Endothelial cell of umbilical vein (primary cell): ENCODE results near the gene UBD. TPM values are rescaled to one million over a fixed set of nuclear protein-coding genes. Genes with fewer than 3 reads are reported as not detected.

ENCODE experiments used
- BruUV-seq: library from RNA; stranded (reverse); fragments of 400-500 nt; replicated peaks from 2 replicates; lab custom pipeline; 2021; lab: Mats Ljungman, UMichigan
- CTCF ChIA-PET: fragments of 300-600, 350-600 bp; sonication (Branson Sonifier 250); formaldehyde crosslinking; loops from one replicate; lab custom pipeline; 2021; ENCODE audit warnings: antibody characterized with exemption, inconsistent platforms; lab: Charles Lee
- POLR2A ChIA-PET: fragments of 300-600, 350-600 bp; sonication (Branson Sonifier 250); formaldehyde crosslinking; loops from one replicate; lab custom pipeline; 2021; ENCODE audit warnings: antibody characterized with exemption, inconsistent platforms; lab: Charles Lee
- DNase-seq: peaks from one replicate; pipeline ENCODE4 v3.0.0-alpha.2; 2011; ENCODE audit warnings: low read depth, low spot score
- FAIRE-seq: peaks from 2 replicates; lab custom pipeline; 2011; peaks lifted over from hg19 to GRCh38; lab: Jason Lieb, UNC
- H2AFZ ChIP-seq: 2 replicates; pipeline ENCODE4 v1.6.0; 2012; ENCODE audit warnings: low read depth, low read length, control low read depth, inconsistent platforms
- H3K27ac ChIP-seq: 2 replicates; pipeline ENCODE4 v1.5.1; 2011; ENCODE audit warnings: low read depth, mild to moderate bottlenecking, control low read depth, low read length, moderate library complexity; ENCODE audit not compliant: insufficient read depth
- H3K27me3 ChIP-seq, 2 experiments: 2 replicates each; pipeline versions ENCODE4 v1.6.0 to v1.6.1; 2011; ENCODE audit warnings: low read length in 2 of 2, mixed read lengths in 1 of 2; ENCODE audit not compliant: control insufficient read depth in 2 of 2, insufficient read depth in 2 of 2
- H3K36me3 ChIP-seq, 2 experiments: 2 replicates in 1 of 2; 3 replicates in 1 of 2; pipeline ENCODE4 v1.5.1; 2011; ENCODE audit warnings: low read length in 2 of 2, mild to moderate bottlenecking in 1 of 2, moderate library complexity in 1 of 2; ENCODE audit not compliant: control insufficient read depth in 2 of 2, insufficient read depth in 2 of 2; ENCODE audit errors: extremely low read depth in 1 of 2
- H3K4me1 ChIP-seq: 3 replicates; pipeline ENCODE4 v1.5.1; 2011; ENCODE audit warnings: mild to moderate bottlenecking, low read length; ENCODE audit not compliant: control insufficient read depth, insufficient read depth; ENCODE audit errors: extremely low read depth
- H3K4me2 ChIP-seq: 2 replicates; pipeline ENCODE4 v1.6.1; 2011; ENCODE audit warnings: low read length, control low read depth, mixed read lengths; ENCODE audit not compliant: insufficient read depth
- H3K4me3 ChIP-seq, 3 experiments: fragments of 200-600 bp in 1 of 3; sonication (generic), shearing (Covaris generic) in 1 of 3; replicated peaks in 1 of 3; 2 replicates each; pipeline ENCODE4 v1.5.1; 2011 to 2016; ENCODE audit warnings: control low read depth in 3 of 3, low read length in 3 of 3, mild to moderate bottlenecking in 2 of 3, inconsistent platforms in 1 of 3, low read depth in 1 of 3, moderate library complexity in 1 of 3; ENCODE audit not compliant: insufficient read depth in 1 of 3
- H3K79me2 ChIP-seq: 2 replicates; pipeline ENCODE4 v1.6.0; 2012; ENCODE audit warnings: low read length, inconsistent platforms; ENCODE audit not compliant: control insufficient read depth, insufficient read depth
- H3K9ac ChIP-seq: replicated peaks from 2 replicates; pipeline ENCODE3; 2011; ENCODE audit warnings: low read length, control low read depth; ENCODE audit not compliant: insufficient read depth; ENCODE audit errors: extremely low read depth
- H3K9me1 ChIP-seq: replicated peaks from 3 replicates; pipeline ENCODE4 v1.6.0; 2011; ENCODE audit warnings: mild to moderate bottlenecking, low read length; ENCODE audit not compliant: control insufficient read depth, insufficient read depth; ENCODE audit errors: extremely low read depth
- H3K9me3 ChIP-seq: replicated peaks from 2 replicates; pipeline ENCODE4 v1.5.1; 2012; ENCODE audit warnings: low read length, inconsistent platforms; ENCODE audit not compliant: control insufficient read depth, insufficient read depth
- H4K20me1 ChIP-seq: replicated peaks from 2 replicates; pipeline ENCODE3; 2011; ENCODE audit warnings: mild to moderate bottlenecking, low read length; ENCODE audit not compliant: control insufficient read depth, insufficient read depth; ENCODE audit errors: extremely low read depth
- EZH2 ChIP-seq: IDR thresholded peaks from 2 replicates; pipeline ENCODE4 v1.6.1; 2012; ENCODE audit warnings: borderline replicate concordance, low read depth, mild to moderate bottlenecking, moderate library complexity, low read length, inconsistent platforms; ENCODE audit not compliant: severe bottlenecking
- FOS ChIP-seq: IDR thresholded peaks from 2 replicates; pipeline ENCODE4 v1.6.1; 2011; ENCODE audit warnings: mild to moderate bottlenecking, low read length, moderate library complexity, borderline replicate concordance; ENCODE audit not compliant: insufficient read depth
- GATA2 ChIP-seq: IDR thresholded peaks from 2 replicates; pipeline ENCODE4 v1.7.0; 2011; ENCODE audit warnings: low read depth, mild to moderate bottlenecking, moderate library complexity, mixed read lengths, low read length; ENCODE audit not compliant: insufficient read length, insufficient read depth
- JUN ChIP-seq: IDR thresholded peaks from 2 replicates; pipeline ENCODE4 v1.6.1; 2011; ENCODE audit warnings: borderline replicate concordance, low read depth; ENCODE audit not compliant: insufficient read length, insufficient read depth
- MYC ChIP-seq: IDR thresholded peaks from one replicate; pipeline ENCODE4 v1.6.1; 2011; ENCODE audit warnings: mild to moderate bottlenecking, low read depth, low read length
- POLR2A ChIP-seq: IDR thresholded peaks from 2 replicates; pipeline ENCODE4 v1.6.1; 2012; ENCODE audit warnings: low read depth, mild to moderate bottlenecking, control low read depth, low read length
- POLR2AphosphoS5 ChIP-seq: IDR thresholded peaks from 2 replicates; pipeline ENCODE4 v1.6.1; 2012; ENCODE audit warnings: low read depth, mild to moderate bottlenecking, control low read depth, low read length, moderate library complexity; ENCODE audit not compliant: insufficient read depth
- dilution Hi-C: fragments of 300-500 bp; cut with MboI; formaldehyde crosslinking; loops from one replicate; pipeline ENCODE4 v1.15.0; 2019; ENCODE audit warnings: low sequenced_read_pairs; ENCODE audit not compliant: extremely low pct_ligation_motif_present
- intact Hi-C: fragments of 100-400 bp; cut with micrococcal nuclease; formaldehyde crosslinking; loops from one replicate; pipeline ENCODE4 v1.10.0; 2022
- polyA plus RNA-seq, 4 experiments: library from polyadenylated mRNA; depleted of rRNA in 3 of 4; stranded (reverse) in 3 of 4; unstranded in 1 of 4; fragments of >200 nt; gene quantifications; 2 replicates each; pipeline versions ENCODE4 v1.2.1 to v1.2.3, GENCODE V29; 2011 to 2012; ENCODE audit warnings: missing spikeins in 1 of 4
- total RNA-seq: library from RNA; stranded (reverse); gene quantifications from 2 replicates; pipeline ENCODE4 v1.2.3, GENCODE V29; 2021
- TF ChIP-seq, protein P1 (sequence below), 2 donors: IDR thresholded peaks; 1 replicate in 1 of 2; 2 replicates in 1 of 2; pipeline ENCODE4 v1.5.1; 2011; ENCODE audit warnings: low read length in 2 of 2, mild to moderate bottlenecking in 2 of 2, moderate library complexity in 2 of 2, control low read depth in 1 of 2, inconsistent platforms in 1 of 2, low read depth in 1 of 2; ENCODE audit not compliant: insufficient read depth in 1 of 2; ENCODE audit errors: extremely low read depth in 1 of 2
- TF ChIP-seq, protein P2 (sequence below): IDR thresholded peaks from 2 replicates; pipeline ENCODE4 v1.6.1; 2011; ENCODE audit not compliant: insufficient read depth, insufficient read length

The UBD gene
- total and polyA plus RNA-seq, 2 donors (not counting 3 experiments of a cell fraction or from before 2014, with no cell fraction given): 0.10 to 0.31 TPM

DNA sequence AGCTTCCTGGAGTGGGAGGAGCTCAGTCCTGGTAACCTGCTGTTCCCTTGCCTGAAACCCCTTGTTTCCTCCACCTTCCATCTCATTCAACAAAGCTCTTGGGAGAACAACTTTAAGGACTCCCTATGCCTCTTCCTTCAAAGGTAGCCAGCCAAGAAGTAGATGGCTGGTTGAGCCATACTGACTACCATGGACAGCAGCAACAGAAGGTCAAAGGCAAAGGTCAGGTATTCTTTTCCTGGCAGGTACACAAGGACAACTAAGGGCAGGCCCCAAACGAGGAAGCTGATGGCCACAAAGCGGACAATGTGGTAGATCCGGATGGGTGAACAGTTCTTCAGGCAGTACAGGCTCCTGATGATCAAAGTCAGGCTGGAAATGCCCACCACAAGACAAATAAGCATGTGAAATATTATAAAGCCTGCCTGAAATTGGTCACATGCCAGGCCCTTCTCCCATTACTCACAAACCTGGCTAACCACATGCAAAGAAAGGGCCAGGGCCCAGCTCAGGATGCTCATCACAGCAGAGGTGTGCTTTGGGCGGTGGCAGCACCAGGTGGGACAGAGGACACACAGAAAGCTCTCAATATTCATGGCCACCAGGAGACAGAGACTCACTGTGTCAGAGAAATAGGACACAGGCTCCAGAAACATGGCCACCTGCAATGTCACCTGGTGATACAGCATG is 21.7 kb downstream of the UBD start:
- Histone ChIP-seq H3K4me2 (no peak overlapping the region), H2AFZ (no peak overlapping the region), H4K20me1 (no peaks in the 10 kb centered on the region), H3K79me2 (no peaks in the 10 kb centered on the region), H3K4me1 (no peaks in the 10 kb centered on the region), H3K27me3 (no peaks in the 10 kb centered on the region), H3K36me3 (no peaks in the 10 kb centered on the region), H3K9me3 (no peaks in the 10 kb centered on the region), H3K4me3 (no peak overlapping the region), H3K27ac (no peak overlapping the region), H3K9ac (no peak overlapping the region), H3K9me1 (no peaks in the 10 kb centered on the region)
- DNase-seq: no peak
- no TSS peak for BruUV-seq
- ChIA-PET POLR2A (no interaction called here), CTCF (interaction anchor here (0.6 kb wide), 1 partner anchor 1851 kb away, joined by 4 read pairs; no protein-coding TSS in a partner anchor)
- TF ChIP-seq EZH2 (no peak), GATA2 (no peak), FOS (no peak), POLR2A (no peak), POLR2AphosphoS5 (no peak), MYC (no peak), JUN (no peak)
- TF ChIP-seq, protein P1, sequence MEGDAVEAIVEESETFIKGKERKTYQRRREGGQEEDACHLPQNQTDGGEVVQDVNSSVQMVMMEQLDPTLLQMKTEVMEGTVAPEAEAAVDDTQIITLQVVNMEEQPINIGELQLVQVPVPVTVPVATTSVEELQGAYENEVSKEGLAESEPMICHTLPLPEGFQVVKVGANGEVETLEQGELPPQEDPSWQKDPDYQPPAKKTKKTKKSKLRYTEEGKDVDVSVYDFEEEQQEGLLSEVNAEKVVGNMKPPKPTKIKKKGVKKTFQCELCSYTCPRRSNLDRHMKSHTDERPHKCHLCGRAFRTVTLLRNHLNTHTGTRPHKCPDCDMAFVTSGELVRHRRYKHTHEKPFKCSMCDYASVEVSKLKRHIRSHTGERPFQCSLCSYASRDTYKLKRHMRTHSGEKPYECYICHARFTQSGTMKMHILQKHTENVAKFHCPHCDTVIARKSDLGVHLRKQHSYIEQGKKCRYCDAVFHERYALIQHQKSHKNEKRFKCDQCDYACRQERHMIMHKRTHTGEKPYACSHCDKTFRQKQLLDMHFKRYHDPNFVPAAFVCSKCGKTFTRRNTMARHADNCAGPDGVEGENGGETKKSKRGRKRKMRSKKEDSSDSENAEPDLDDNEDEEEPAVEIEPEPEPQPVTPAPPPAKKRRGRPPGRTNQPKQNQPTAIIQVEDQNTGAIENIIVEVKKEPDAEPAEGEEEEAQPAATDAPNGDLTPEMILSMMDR (IDR thresholded peaks at IDR 0.05; ENCODE audit: extremely low read depth in 1 of 2, insufficient read depth in 1 of 2, low read depth in 1 of 2, low read length in 2 of 2): no peak
- TF ChIP-seq, protein P2, sequence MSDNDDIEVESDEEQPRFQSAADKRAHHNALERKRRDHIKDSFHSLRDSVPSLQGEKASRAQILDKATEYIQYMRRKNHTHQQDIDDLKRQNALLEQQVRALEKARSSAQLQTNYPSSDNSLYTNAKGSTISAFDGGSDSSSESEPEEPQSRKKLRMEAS: no peak
- intact Hi-C loops: no loop called here
- no peak for FAIRE-seq
- dilution Hi-C loops: no loop called here
